ENCODE results near the gene PRR15L. TPM values are rescaled to one million over a fixed set of nuclear protein-coding genes. Genes with fewer than 3 reads are reported as not detected.
"Not testable (repeated sequence)": the region's sequence is repeated elsewhere in the genome, so short reads cannot be mapped to it uniquely, and the experiment has no call there.

The PRR15L gene
- total and polyA plus RNA-seq, 2 experiments from 2014 or later, result 0.57 TPM; not detected in 1

GRCh38 chr17:48003417-48004151, 45.9 kb upstream of the PRR15L start:
- H3K4me2 ChIP-seq, result peak overlapping the region; percentile 73
- Mint-ChIP-seq H3K4me1 (peaks cover 60% of the 10 kb centered on the region), H3K4me3 (peak overlapping the region; percentile 43), H3K27ac (peak overlapping the region; percentile 95), H3K27me3 (ENCODE audit: insufficient read depth, low read depth, poor library complexity) (peaks cover 19% of the 10 kb centered on the region), H3K36me3 (ENCODE audit: low read depth) (no peaks in the 10 kb centered on the region), H3K9me3 (no peaks in the 10 kb centered on the region; the same call in 2 of the 3 replicates)
- peak overlapping the region; percentile 37 for H3K4me3 ChIP-seq
- peak; percentile 85 for ATAC-seq
- H3K79me2 ChIP-seq (replicated peaks; ENCODE audit: insufficient read depth), result no peaks in the 10 kb centered on the region
- no peaks in the 10 kb centered on the region for H3K9me2 ChIP-seq (ENCODE audit: insufficient read depth)
- H3K4me1 ChIP-seq (ENCODE audit: insufficient read depth), result peaks cover 44% of the 10 kb centered on the region
- H4K20me1 ChIP-seq (replicated peaks; ENCODE audit: insufficient read depth), result no peaks in the 10 kb centered on the region
- no peaks in the 10 kb centered on the region for H3K36me3 ChIP-seq (ENCODE audit: insufficient read depth)
- H2AFZ ChIP-seq, result peak overlapping the region; percentile 94
- no peak for TF ChIP-seq ZNF114 (CRISPR knock-in tag; IDR thresholded peaks at IDR 0.05)
- TF ChIP-seq CTCF (conservative IDR thresholded peaks at IDR 0.05; ENCODE audit: low read depth in 2 of 2), result peak in 1 of 2 experiments; percentile 32; a peak in 3 of 4 replicates
- no peaks in the 10 kb centered on the region for H3K27me3 ChIP-seq (ENCODE audit: insufficient read depth)
- DNase-seq (ENCODE audit: low spot score), result peak; percentile 69
- peaks cover 14% of the 10 kb centered on the region for H3F3A ChIP-seq (replicated peaks; ENCODE audit: low read depth)
- H3K27ac ChIP-seq (ENCODE audit: low read depth), result peak overlapping the region; percentile 46

GRCh38 chr17:48002916-48003416, 45.3 kb upstream of the PRR15L start:
- Histone ChIP-seq H3K4me1 (ENCODE audit: insufficient read depth) (peaks cover 44% of the 10 kb centered on the region), H3F3A (replicated peaks; ENCODE audit: low read depth) (peaks cover 14% of the 10 kb centered on the region), H3K27ac (ENCODE audit: low read depth) (peak overlapping the region; percentile 40), H2AFZ (peak overlapping the region; percentile 94), H3K36me3 (ENCODE audit: insufficient read depth) (no peaks in the 10 kb centered on the region), H3K4me3 (peak overlapping the region; percentile 37; the same call in 1 of the 2 replicates), H3K9me2 (ENCODE audit: insufficient read depth) (no peaks in the 10 kb centered on the region), H3K27me3 (ENCODE audit: insufficient read depth) (no peaks in the 10 kb centered on the region), H3K79me2 (replicated peaks; ENCODE audit: insufficient read depth) (no peaks in the 10 kb centered on the region), H3K4me2 (peak overlapping the region; percentile 73), H4K20me1 (replicated peaks; ENCODE audit: insufficient read depth) (no peaks in the 10 kb centered on the region)
- no peaks in the 10 kb centered on the region; the same call in 2 of the 3 replicates for H3K9me3 Mint-ChIP-seq
- H3K27me3 Mint-ChIP-seq (ENCODE audit: insufficient read depth, low read depth, poor library complexity), result peaks cover 19% of the 10 kb centered on the region
- H3K4me1 Mint-ChIP-seq, result peaks cover 60% of the 10 kb centered on the region
- ATAC-seq, result no peak; the same call in 2 of the 3 replicates
- TF ChIP-seq EZH2 (IDR thresholded peaks at IDR 0.05; ENCODE audit: low read depth, unreplicated experiment) (no peak), ZNF331 (CRISPR knock-in tag; IDR thresholded peaks at IDR 0.05; ENCODE audit: low read depth) (no peak)
- DNase-seq (ENCODE audit: low spot score), result no peak
- peak overlapping the region; percentile 95 for H3K27ac Mint-ChIP-seq
- no peaks in the 10 kb centered on the region for H3K36me3 Mint-ChIP-seq (ENCODE audit: low read depth)
- H3K4me3 Mint-ChIP-seq, result peak overlapping the region; percentile 30; the same call in 2 of the 3 replicates

GRCh38 chr17:48002266-48002915, 44.7 kb upstream of the PRR15L start:
- ATAC-seq (peak; percentile 9), DNase-seq (ENCODE audit: low spot score) (no peak)
- Histone ChIP-seq H3F3A (replicated peaks; ENCODE audit: low read depth) (peaks cover 14% of the 10 kb centered on the region), H3K27me3 (ENCODE audit: insufficient read depth) (no peaks in the 10 kb centered on the region), H3K4me2 (peak overlapping the region; percentile 73), H3K27ac (ENCODE audit: low read depth) (peak overlapping the region; percentile 40), H3K79me2 (replicated peaks; ENCODE audit: insufficient read depth) (no peaks in the 10 kb centered on the region), H3K4me1 (ENCODE audit: insufficient read depth) (peaks cover 44% of the 10 kb centered on the region), H3K9me2 (ENCODE audit: insufficient read depth) (no peaks in the 10 kb centered on the region), H4K20me1 (replicated peaks; ENCODE audit: insufficient read depth) (no peaks in the 10 kb centered on the region), H2AFZ (peak overlapping the region; percentile 94), H3K4me3 (peak overlapping the region; percentile 37; the same call in 1 of the 2 replicates), H3K36me3 (ENCODE audit: insufficient read depth) (no peaks in the 10 kb centered on the region)
- Mint-ChIP-seq H3K4me3 (peak overlapping the region; percentile 30; the same call in 2 of the 3 replicates), H3K27ac (peak overlapping the region; percentile 95), H3K4me1 (peaks cover 60% of the 10 kb centered on the region), H3K36me3 (ENCODE audit: low read depth) (no peaks in the 10 kb centered on the region), H3K27me3 (ENCODE audit: insufficient read depth, low read depth, poor library complexity) (peaks cover 19% of the 10 kb centered on the region), H3K9me3 (no peaks in the 10 kb centered on the region; the same call in 2 of the 3 replicates)
- no peak for TF ChIP-seq EZH2 (IDR thresholded peaks at IDR 0.05; ENCODE audit: low read depth, unreplicated experiment)
- TF ChIP-seq CREB1 (CRISPR knock-in tag; IDR thresholded peaks at IDR 0.05; ENCODE audit: low read depth), result no peak
- TF ChIP-seq POLR2AphosphoS5 (IDR thresholded peaks at IDR 0.05; ENCODE audit: low read depth), result no peak

- H3K36me3 ChIP-seq (ENCODE audit: insufficient read depth); H3K27ac ChIP-seq (ENCODE audit: low read depth); H4K20me1 ChIP-seq (replicated peaks; ENCODE audit: insufficient read depth); DNase-seq (ENCODE audit: low spot score); H3K36me3 Mint-ChIP-seq (ENCODE audit: low read depth); H3K4me3 ChIP-seq; H3K79me2 ChIP-seq (replicated peaks; ENCODE audit: insufficient read depth); H2AFZ ChIP-seq; ATAC-seq; H3K27ac Mint-ChIP-seq; H3K4me3 Mint-ChIP-seq; H3K9me3 Mint-ChIP-seq; H3K4me2 ChIP-seq; H3K27me3 ChIP-seq (ENCODE audit: insufficient read depth); H3K9me2 ChIP-seq (ENCODE audit: insufficient read depth): not testable (repeated sequence)
- Histone ChIP-seq H3F3A (replicated peaks; ENCODE audit: low read depth) (peaks cover 14% of the 10 kb centered on the region), H3K4me1 (ENCODE audit: insufficient read depth) (peaks cover 44% of the 10 kb centered on the region)
- Mint-ChIP-seq H3K4me1 (peaks cover 54% of the 10 kb centered on the region), H3K27me3 (ENCODE audit: insufficient read depth, low read depth, poor library complexity) (peaks cover 19% of the 10 kb centered on the region)
These were observed 44.0 kb upstream of the PRR15L start for GRCh38 chr17:48001657-48002056.
